HK-2 (cell line): ENCODE data around the gene SLC15A5.

Experiments
- DNase-seq: peaks from one replicate; pipeline ENCODE4 v3.0.0-alpha.2; 2018; ENCODE audit not compliant: unreplicated experiment

Gene SLC15A5

DNA sequence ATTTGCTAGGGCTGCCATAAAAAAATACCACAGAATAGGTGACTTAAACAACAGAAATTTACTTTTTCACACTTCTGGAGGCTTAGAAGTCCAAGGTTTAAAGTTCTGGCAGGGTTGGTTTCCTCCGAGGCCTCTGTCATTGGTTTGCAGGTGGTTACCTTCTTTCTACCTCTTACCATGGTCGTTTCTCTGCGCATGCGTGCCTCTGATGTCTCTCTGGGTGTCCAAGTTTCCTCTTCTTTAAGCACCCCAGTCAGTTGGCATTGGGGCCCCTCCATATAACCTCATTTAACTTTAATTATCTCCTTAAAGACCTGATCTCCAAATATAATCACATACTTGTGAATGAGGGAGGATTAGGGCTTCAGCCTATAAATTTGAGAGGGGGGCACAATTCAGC, 103.2 kb downstream of the SLC15A5 start:
- DNase-seq, result no peak

DNA sequence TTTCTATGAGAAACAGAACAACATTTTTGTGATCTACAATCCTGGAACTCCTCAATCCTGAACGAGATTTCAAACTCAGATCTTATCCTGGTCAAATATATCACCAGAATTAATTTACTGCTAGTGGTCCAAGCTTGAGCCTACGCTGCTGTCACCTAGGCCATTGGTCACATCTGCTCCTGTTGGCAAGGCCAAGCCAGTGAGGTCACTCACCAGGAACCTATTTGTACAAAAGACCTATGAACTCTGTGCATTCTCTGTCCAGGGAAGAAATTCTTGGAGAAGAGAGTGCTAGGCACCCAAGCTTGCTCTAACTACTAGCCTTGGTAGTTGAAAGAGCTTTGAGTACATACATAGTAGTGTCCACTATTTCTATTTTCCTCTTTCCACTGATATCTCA, 106.1 kb downstream of the SLC15A5 start:
- no peak for DNase-seq

DNA sequence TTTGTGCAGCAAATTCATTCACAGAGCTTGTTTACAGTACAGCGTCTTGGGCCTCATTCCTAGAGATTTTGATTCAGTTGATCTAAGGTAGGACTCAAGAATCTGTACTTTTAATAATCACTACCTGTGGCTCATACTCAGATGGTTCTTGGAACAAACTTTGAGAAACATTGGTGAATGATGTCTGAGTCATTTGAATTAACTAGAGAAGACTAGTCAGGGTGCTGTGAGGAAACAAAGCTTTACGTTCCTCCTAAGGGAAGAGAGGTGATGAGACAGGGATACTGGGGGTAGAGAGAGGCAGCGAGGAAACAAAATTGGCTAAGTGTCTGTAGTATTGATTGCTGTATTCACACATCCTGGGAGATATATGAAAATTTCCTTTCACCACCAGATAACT, 109.4 kb downstream of the SLC15A5 start:
- DNase-seq, result no peak

DNA sequence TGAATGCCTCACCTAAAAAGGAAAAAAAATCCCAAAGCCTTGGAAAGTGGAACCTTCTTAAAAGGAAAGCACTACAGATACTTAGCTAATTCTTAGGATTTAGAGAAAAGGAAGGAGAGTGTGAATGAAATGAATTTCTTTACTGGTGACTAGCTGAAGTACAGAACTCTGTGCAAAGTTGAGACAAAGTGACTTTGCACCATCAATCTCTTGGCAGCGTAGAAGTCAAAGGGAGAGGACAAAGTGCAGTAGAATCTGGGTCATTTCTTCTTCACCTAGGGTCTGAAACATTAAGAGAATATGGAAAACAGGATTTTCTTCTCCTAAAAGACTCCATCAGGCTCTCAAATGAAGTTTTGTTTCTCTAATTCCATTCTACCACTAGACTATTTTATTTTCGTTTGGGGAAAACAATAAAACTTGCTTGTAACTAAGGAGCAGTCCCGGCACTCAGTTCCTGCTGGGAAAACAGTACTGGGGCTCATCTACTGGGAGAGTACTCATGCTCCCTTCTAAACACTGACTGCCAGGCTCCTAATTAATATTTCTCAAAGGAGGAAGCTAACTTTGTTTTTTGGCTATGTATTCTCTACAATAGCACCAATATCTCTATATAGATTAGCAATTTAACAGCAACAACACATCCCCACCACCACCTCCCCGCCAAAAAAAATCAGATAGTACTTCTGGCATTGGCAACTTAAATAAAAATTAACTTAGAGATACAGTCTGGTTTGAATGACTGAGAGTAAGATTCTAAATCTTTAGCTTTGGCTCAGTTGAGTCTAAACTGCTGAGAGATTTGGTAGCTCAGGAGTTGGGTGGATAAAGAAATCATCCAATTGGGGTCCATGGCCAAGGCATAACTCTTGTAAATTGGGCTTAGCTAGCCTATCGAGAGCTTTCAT, 110.7 kb downstream of the SLC15A5 start:
- no peak for DNase-seq

DNA sequence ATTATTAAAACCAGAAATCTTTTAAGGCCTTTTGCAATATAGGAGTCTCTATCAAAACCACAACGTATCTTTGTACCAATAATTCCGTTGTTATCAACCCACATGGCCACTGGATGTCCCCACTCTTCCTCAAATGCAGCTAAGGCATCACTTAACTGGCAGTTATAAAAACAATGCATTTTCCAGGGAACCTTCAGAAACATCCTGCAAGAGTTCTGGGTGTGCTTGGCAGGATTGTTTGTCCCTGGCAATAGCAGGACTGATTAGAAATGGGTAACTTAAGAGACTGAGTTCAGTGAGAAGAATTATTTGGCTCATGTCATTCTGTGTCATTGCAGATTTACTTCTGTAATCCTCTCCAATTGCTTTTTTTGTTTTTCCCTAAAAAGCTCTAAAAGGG, 112.0 kb downstream of the SLC15A5 start:
- peak; percentile 13 for DNase-seq

DNA sequence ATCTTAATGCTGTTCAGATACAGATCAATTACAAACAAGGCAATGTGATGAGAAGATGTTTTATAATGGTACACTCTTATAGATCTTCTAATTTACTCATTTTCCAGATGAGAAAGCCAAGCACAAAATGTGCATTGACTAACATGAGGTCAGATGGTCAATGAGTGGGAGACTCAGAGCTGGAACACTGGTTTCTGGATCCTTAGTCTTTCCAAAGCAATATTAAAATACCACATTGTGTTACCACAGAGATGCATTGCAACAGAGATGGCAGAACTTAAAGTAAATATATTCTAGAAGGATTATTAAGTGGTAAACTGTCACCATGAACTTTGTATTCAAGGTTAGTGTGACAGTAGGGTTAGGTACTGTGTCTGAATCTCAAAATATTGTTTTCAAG, 113.6 kb downstream of the SLC15A5 start:
- no peak for DNase-seq

DNA sequence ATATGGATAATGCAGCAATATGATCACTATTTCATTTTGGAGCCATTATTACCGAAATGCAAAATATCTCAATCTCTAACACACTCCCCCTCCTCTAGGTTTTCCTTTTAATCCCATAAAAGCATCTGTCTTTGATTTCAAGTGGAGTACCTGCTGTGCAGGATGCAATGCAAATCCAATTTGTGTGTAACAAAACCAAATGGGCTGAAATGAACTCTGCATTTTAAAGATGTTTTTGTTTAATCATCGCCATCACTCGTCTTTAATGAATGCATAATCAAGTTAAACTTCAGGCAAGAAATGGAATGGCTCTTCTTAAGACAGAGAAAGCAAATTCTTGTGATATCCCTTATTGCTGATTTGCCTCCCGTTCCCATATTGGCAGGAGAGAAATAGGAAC, 114.3 kb downstream of the SLC15A5 start:
- DNase-seq, result no peak

DNA sequence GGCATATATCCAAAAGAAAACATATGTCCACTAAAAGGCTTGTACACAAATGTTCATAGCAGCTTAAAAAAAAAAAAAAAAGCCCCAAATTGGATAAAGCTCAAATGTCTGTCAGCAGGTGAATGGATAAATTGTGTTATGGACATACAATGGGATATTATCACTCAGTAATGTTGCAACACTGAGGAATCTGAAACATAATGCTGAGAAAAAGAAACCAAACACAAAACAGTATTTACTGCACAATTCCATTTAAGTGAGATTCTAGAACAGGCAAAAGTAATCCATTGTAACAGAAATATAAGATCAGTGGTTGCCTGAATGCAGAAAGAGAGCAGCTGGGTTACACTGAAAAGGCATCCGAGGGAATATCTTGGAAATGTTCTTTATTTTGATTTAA, 117.9 kb downstream of the SLC15A5 start:
- DNase-seq, result no peak

DNA sequence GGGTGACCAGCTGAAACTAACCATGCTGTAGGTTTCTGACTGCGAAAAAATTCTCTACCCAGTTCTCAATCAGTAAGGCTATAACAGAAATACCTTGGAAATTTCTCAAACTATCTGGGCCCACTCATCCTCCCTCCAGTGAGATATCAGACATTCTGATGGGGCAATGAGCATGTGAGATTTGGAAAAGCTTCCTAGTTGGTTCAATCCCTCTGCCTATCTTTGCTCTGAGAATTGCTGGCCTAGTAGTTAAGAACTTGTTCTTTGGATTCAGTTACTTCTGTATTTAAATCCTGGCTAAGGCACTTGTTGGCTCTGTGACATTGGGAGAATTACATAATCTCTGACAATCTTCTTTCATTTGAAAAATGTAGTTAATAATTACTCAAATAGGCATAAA, 119.4 kb downstream of the SLC15A5 start:
- no peak for DNase-seq

DNA sequence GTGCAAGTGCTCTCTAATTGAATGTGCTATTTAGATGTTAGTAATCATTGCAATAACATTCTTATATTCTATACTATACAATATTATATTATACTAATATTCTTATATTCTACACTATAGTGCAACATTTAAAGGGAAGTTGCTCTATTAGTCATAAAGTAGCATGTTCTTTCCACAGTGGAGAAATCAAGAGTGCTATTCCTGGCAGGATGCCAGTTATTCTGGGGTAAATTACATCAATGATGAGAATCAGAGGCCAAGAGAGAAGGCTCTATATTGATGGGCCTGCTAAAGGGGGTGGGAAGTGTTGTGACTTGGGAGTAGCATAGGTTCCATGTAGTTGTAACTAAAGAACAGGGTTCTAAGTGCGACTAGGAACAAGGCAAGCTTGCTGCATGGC, 121.5 kb downstream of the SLC15A5 start:
- DNase-seq, result no peak

DNA sequence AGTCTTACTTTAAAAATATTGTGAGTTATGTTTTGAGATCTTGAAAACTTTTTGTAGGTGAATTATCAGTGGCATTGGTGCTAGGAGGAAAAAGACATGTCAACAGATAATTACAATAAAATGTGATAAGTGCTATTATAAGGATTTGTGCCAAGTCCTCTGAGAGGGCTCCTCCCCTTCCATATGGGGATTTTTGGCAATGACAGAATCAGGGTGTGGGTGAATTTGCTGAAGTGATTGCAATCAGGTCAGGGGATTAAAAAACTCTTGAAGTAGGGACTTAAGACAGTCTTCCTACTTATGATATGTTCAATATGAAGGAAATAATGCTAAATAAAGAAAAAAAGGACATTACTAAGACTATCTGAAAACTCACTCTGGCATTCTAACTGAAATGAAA, 122.5 kb downstream of the SLC15A5 start:
- no peak for DNase-seq

DNA sequence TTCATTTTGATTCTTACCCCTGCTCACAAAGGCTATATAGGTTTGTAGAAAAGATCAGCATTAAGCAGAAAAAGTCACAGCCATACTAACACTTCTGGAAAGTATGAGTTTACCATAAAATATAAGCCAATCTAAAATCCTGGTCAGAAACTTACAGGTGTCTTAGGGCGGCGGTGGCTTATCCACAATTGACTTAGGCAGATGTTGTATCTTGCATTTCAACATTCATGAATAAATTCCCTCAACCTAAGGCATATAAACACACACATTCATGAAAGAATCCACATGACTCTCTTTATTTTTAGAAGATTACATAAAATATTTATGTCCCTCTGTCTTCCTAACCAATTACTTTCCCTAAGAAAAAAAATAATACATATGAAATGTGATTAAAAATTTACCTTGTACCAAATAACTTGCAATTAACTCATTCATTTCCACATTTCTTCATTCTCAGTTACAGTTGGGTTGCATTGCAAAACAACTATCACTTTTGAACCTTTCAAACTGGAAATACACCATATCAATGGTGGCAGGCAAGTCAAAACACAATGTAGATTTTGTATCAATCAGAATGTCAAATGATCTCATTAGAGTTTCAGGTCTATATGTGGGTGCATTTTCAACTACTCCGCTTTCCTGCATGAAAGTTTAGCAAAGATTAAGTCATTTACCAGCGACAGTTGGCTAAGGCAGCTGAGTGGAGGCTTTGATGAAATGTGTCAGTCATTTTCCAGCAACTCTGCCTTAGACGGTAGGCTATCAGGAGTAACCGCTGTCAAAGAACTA, 124.4 kb downstream of the SLC15A5 start:
- DNase-seq, result no peak

DNA sequence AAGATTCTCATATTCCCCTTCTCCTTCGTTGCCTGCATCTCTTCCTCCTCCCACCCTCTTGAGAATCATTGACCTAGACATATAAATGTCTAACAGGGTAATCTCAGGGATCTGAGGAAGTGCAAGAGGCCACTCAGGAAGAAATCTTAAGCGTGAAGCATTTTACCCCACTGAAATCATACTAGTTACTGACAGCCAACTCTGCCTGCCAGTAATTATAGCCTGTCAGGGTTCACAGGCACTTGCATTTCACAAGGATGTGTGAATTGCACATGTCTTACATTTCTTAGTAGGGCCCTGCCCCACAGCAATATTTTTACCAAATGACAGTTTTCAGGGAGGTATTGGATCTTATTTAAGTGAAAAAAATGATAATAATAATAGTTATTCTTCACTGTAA, 127.2 kb downstream of the SLC15A5 start:
- DNase-seq, result no peak

DNA sequence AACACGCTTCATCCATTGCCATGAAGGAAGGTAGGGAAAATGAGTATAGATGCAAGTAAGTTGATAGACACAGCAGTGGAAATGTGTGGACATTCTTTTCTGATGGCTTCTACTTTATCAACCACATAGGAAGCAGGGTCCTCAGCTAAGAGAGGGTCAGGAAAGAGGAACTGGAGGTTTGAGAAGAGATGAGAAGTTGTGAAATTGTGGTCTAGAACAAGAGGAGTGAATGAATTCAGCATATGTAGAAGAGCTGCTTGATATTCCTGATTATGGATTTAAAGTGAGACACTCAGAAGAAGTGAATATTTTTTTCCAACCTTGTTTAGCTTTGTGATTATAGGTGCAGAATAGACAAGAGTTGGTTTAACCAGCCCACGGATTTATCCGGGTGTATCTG, 128.5 kb downstream of the SLC15A5 start:
- DNase-seq, result no peak
